Endothelial cell of umbilical vein (primary cell): ENCODE data around the gene TOMM40L. TPM values are rescaled to one million over a fixed set of nuclear protein-coding genes. Genes with fewer than 3 reads are reported as not detected.

Experiments
- BruUV-seq: library from RNA; stranded (reverse); fragments of 400-500 nt; replicated peaks from 2 replicates; lab custom pipeline; 2021; lab: Mats Ljungman, UMichigan
- CTCF ChIA-PET: fragments of 300-600, 350-600 bp; sonication (Branson Sonifier 250); formaldehyde crosslinking; loops from one replicate; lab custom pipeline; 2021; ENCODE audit warnings: antibody characterized with exemption, inconsistent platforms; lab: Charles Lee
- POLR2A ChIA-PET: fragments of 300-600, 350-600 bp; sonication (Branson Sonifier 250); formaldehyde crosslinking; loops from one replicate; lab custom pipeline; 2021; ENCODE audit warnings: antibody characterized with exemption, inconsistent platforms; lab: Charles Lee
- DNase-seq: peaks from one replicate; pipeline ENCODE4 v3.0.0-alpha.2; 2011; ENCODE audit warnings: low read depth, low spot score
- FAIRE-seq: peaks from 2 replicates; lab custom pipeline; 2011; peaks lifted over from hg19 to GRCh38; lab: Jason Lieb, UNC
- H2AFZ ChIP-seq: 2 replicates; pipeline ENCODE4 v1.6.0; 2012; ENCODE audit warnings: low read depth, low read length, control low read depth, inconsistent platforms
- H3K27ac ChIP-seq: 2 replicates; pipeline ENCODE4 v1.5.1; 2011; ENCODE audit warnings: low read depth, mild to moderate bottlenecking, control low read depth, low read length, moderate library complexity; ENCODE audit not compliant: insufficient read depth
- H3K27me3 ChIP-seq, 2 experiments: 2 replicates each; pipeline versions ENCODE4 v1.6.0 to v1.6.1; 2011; ENCODE audit warnings: low read length in 2 of 2, mixed read lengths in 1 of 2; ENCODE audit not compliant: control insufficient read depth in 2 of 2, insufficient read depth in 2 of 2
- H3K36me3 ChIP-seq, 2 experiments: 2 replicates in 1 of 2; 3 replicates in 1 of 2; pipeline ENCODE4 v1.5.1; 2011; ENCODE audit warnings: low read length in 2 of 2, mild to moderate bottlenecking in 1 of 2, moderate library complexity in 1 of 2; ENCODE audit not compliant: control insufficient read depth in 2 of 2, insufficient read depth in 2 of 2; ENCODE audit errors: extremely low read depth in 1 of 2
- H3K4me1 ChIP-seq: 3 replicates; pipeline ENCODE4 v1.5.1; 2011; ENCODE audit warnings: mild to moderate bottlenecking, low read length; ENCODE audit not compliant: control insufficient read depth, insufficient read depth; ENCODE audit errors: extremely low read depth
- H3K4me2 ChIP-seq: 2 replicates; pipeline ENCODE4 v1.6.1; 2011; ENCODE audit warnings: low read length, control low read depth, mixed read lengths; ENCODE audit not compliant: insufficient read depth
- H3K4me3 ChIP-seq, 3 experiments: fragments of 200-600 bp in 1 of 3; sonication (generic), shearing (Covaris generic) in 1 of 3; replicated peaks in 1 of 3; 2 replicates each; pipeline ENCODE4 v1.5.1; 2011 to 2016; ENCODE audit warnings: control low read depth in 3 of 3, low read length in 3 of 3, mild to moderate bottlenecking in 2 of 3, inconsistent platforms in 1 of 3, low read depth in 1 of 3, moderate library complexity in 1 of 3; ENCODE audit not compliant: insufficient read depth in 1 of 3
- H3K79me2 ChIP-seq: 2 replicates; pipeline ENCODE4 v1.6.0; 2012; ENCODE audit warnings: low read length, inconsistent platforms; ENCODE audit not compliant: control insufficient read depth, insufficient read depth
- H3K9ac ChIP-seq: replicated peaks from 2 replicates; pipeline ENCODE3; 2011; ENCODE audit warnings: low read length, control low read depth; ENCODE audit not compliant: insufficient read depth; ENCODE audit errors: extremely low read depth
- H3K9me1 ChIP-seq: replicated peaks from 3 replicates; pipeline ENCODE4 v1.6.0; 2011; ENCODE audit warnings: mild to moderate bottlenecking, low read length; ENCODE audit not compliant: control insufficient read depth, insufficient read depth; ENCODE audit errors: extremely low read depth
- H3K9me3 ChIP-seq: replicated peaks from 2 replicates; pipeline ENCODE4 v1.5.1; 2012; ENCODE audit warnings: low read length, inconsistent platforms; ENCODE audit not compliant: control insufficient read depth, insufficient read depth
- H4K20me1 ChIP-seq: replicated peaks from 2 replicates; pipeline ENCODE3; 2011; ENCODE audit warnings: mild to moderate bottlenecking, low read length; ENCODE audit not compliant: control insufficient read depth, insufficient read depth; ENCODE audit errors: extremely low read depth
- EZH2 ChIP-seq: IDR thresholded peaks from 2 replicates; pipeline ENCODE4 v1.6.1; 2012; ENCODE audit warnings: borderline replicate concordance, low read depth, mild to moderate bottlenecking, moderate library complexity, low read length, inconsistent platforms; ENCODE audit not compliant: severe bottlenecking
- FOS ChIP-seq: IDR thresholded peaks from 2 replicates; pipeline ENCODE4 v1.6.1; 2011; ENCODE audit warnings: mild to moderate bottlenecking, low read length, moderate library complexity, borderline replicate concordance; ENCODE audit not compliant: insufficient read depth
- GATA2 ChIP-seq: IDR thresholded peaks from 2 replicates; pipeline ENCODE4 v1.7.0; 2011; ENCODE audit warnings: low read depth, mild to moderate bottlenecking, moderate library complexity, mixed read lengths, low read length; ENCODE audit not compliant: insufficient read length, insufficient read depth
- JUN ChIP-seq: IDR thresholded peaks from 2 replicates; pipeline ENCODE4 v1.6.1; 2011; ENCODE audit warnings: borderline replicate concordance, low read depth; ENCODE audit not compliant: insufficient read length, insufficient read depth
- MYC ChIP-seq: IDR thresholded peaks from one replicate; pipeline ENCODE4 v1.6.1; 2011; ENCODE audit warnings: mild to moderate bottlenecking, low read depth, low read length
- POLR2A ChIP-seq: IDR thresholded peaks from 2 replicates; pipeline ENCODE4 v1.6.1; 2012; ENCODE audit warnings: low read depth, mild to moderate bottlenecking, control low read depth, low read length
- POLR2AphosphoS5 ChIP-seq: IDR thresholded peaks from 2 replicates; pipeline ENCODE4 v1.6.1; 2012; ENCODE audit warnings: low read depth, mild to moderate bottlenecking, control low read depth, low read length, moderate library complexity; ENCODE audit not compliant: insufficient read depth
- dilution Hi-C: fragments of 300-500 bp; cut with MboI; formaldehyde crosslinking; loops from one replicate; pipeline ENCODE4 v1.15.0; 2019; ENCODE audit warnings: low sequenced_read_pairs; ENCODE audit not compliant: extremely low pct_ligation_motif_present
- intact Hi-C: fragments of 100-400 bp; cut with micrococcal nuclease; formaldehyde crosslinking; loops from one replicate; pipeline ENCODE4 v1.10.0; 2022
- polyA plus RNA-seq, 4 experiments: library from polyadenylated mRNA; depleted of rRNA in 3 of 4; stranded (reverse) in 3 of 4; unstranded in 1 of 4; fragments of >200 nt; gene quantifications; 2 replicates each; pipeline versions ENCODE4 v1.2.1 to v1.2.3, GENCODE V29; 2011 to 2012; ENCODE audit warnings: missing spikeins in 1 of 4
- total RNA-seq: library from RNA; stranded (reverse); gene quantifications from 2 replicates; pipeline ENCODE4 v1.2.3, GENCODE V29; 2021
- TF ChIP-seq, protein P1 (sequence below), 2 donors: IDR thresholded peaks; 1 replicate in 1 of 2; 2 replicates in 1 of 2; pipeline ENCODE4 v1.5.1; 2011; ENCODE audit warnings: low read length in 2 of 2, mild to moderate bottlenecking in 2 of 2, moderate library complexity in 2 of 2, control low read depth in 1 of 2, inconsistent platforms in 1 of 2, low read depth in 1 of 2; ENCODE audit not compliant: insufficient read depth in 1 of 2; ENCODE audit errors: extremely low read depth in 1 of 2
- TF ChIP-seq, protein P2 (sequence below): IDR thresholded peaks from 2 replicates; pipeline ENCODE4 v1.6.1; 2011; ENCODE audit not compliant: insufficient read depth, insufficient read length

The TOMM40L gene
- total and polyA plus RNA-seq, 2 donors (not counting 3 experiments of a cell fraction or from before 2014, with no cell fraction given): 18.6 to 18.7 TPM

DNA sequence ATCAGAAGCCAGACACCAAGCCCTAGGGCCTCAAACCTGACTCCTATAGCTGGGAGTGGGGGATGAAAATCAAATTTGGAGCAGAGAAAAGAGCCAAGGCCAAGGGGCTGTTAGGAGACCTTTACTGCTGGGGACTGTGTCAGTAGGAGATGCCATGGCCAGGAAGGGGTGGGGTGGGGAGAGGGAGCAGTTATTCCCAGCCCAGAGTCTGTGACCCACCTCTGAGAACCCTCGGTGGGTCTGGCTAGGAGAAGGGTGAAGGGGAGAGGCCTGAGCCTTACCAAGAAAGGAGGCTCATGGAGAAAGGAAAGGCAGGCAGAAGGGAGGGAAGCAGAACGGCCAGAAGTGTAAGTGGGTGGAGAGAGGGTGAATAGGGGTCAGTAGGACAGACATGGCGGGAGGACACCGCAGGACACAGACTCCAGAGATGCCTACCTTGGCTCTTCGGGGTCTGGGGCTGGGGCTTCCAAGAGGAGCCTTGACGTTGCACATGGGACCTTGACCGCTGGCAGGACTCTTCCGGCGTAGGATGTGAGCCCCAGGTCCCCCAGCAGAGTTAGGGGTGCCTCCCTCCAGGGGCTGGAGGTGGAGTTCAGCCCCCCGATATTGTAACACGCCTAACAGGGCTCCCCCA, 28.2 kb upstream of the TOMM40L start:
- dilution Hi-C loops: no loop called here
- BruUV-seq: no TSS peak

DNA sequence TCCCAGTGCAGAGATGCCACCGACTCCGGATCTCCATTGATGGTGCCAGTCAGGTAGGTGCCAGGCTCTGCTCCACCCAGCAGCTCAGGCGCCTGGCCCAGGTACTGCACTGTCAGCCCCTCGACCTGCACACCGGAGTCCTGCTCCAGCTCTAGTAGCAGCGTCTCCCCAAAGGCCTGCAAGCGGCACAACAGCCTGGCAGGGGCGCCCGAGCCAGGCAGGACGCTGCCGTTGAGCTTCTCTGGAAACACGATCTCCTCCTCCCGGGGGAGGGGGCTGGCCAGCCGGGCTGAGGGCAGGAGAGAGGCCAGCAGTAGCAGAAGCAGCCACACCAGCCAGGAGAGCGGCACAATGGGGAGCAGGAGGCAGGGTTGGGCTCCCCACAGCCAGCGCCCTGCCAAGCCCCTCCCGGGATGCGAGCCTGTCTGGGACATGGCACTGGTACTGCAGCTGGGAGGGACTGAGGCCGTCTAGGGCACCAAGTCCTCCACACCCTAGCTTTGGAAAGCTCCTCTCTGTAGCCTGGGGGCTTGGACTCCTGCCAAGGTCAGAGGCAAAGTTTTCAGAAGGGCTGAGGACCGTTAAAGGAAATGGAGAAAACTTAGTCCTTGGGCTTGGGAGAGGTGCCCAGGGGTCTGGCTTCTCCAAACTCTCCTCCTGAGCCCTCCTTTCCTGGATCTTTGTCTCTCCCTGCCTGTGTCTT, 27.5 kb upstream of the TOMM40L start:
- POLR2A ChIA-PET: interaction anchor here (0.5 kb wide), 1 partner anchor 44 kb away, joined by 3 read pairs; no protein-coding TSS in a partner anchor
- Histone ChIP-seq H3K79me2 (peaks cover 44% of the 10 kb centered on the region), H2AFZ (peak overlapping the region; percentile 16), H3K9ac (peak overlapping the region; percentile 42), H3K4me1 (peaks cover 59% of the 10 kb centered on the region), H3K4me2 (peak overlapping the region; percentile 47), H3K27me3 (no peaks in the 10 kb centered on the region), H3K9me3 (no peaks in the 10 kb centered on the region), H3K36me3 (peaks cover 0 to 2% of the 10 kb centered on the region in 2 experiments), H3K9me1 (no peaks in the 10 kb centered on the region), H3K27ac (peak overlapping the region; percentile 98), H4K20me1 (no peaks in the 10 kb centered on the region), H3K4me3 (peak overlapping the region; percentile 26 to 51 (median 44))
- BruUV-seq: TSS peak; percentile 4
- dilution Hi-C loops: no loop called here
- CTCF ChIA-PET: interaction anchor here (1.0 to 3.2 kb wide), 7 partner anchors 9 to 184 kb away, joined by 3 to 35 read pairs (median 14); partner anchors contain the start of genes PPOX and TOMM40L
- intact Hi-C loops: no loop called here
- FAIRE-seq (peak; percentile 33), DNase-seq (peak; percentile 62)
- TF ChIP-seq, protein P1, sequence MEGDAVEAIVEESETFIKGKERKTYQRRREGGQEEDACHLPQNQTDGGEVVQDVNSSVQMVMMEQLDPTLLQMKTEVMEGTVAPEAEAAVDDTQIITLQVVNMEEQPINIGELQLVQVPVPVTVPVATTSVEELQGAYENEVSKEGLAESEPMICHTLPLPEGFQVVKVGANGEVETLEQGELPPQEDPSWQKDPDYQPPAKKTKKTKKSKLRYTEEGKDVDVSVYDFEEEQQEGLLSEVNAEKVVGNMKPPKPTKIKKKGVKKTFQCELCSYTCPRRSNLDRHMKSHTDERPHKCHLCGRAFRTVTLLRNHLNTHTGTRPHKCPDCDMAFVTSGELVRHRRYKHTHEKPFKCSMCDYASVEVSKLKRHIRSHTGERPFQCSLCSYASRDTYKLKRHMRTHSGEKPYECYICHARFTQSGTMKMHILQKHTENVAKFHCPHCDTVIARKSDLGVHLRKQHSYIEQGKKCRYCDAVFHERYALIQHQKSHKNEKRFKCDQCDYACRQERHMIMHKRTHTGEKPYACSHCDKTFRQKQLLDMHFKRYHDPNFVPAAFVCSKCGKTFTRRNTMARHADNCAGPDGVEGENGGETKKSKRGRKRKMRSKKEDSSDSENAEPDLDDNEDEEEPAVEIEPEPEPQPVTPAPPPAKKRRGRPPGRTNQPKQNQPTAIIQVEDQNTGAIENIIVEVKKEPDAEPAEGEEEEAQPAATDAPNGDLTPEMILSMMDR (IDR thresholded peaks at IDR 0.05; ENCODE audit: extremely low read depth in 1 of 2, insufficient read depth in 1 of 2, low read depth in 1 of 2, low read length in 2 of 2): no peak
- TF ChIP-seq FOS: no peak
- peak; percentile 78 for TF ChIP-seq POLR2A
- TF ChIP-seq POLR2AphosphoS5: peak; percentile 60
- no peak for TF ChIP-seq EZH2
- TF ChIP-seq, protein P2, sequence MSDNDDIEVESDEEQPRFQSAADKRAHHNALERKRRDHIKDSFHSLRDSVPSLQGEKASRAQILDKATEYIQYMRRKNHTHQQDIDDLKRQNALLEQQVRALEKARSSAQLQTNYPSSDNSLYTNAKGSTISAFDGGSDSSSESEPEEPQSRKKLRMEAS: no peak

More for the DNA sequence above, 28.2 kb upstream of the TOMM40L start:
- Histone ChIP-seq H4K20me1 (no peaks in the 10 kb centered on the region), H3K9me3 (no peaks in the 10 kb centered on the region), H2AFZ (peak overlapping the region; percentile 1), H3K36me3 (peaks cover 0 to 3% of the 10 kb centered on the region in 2 experiments), H3K9me1 (no peaks in the 10 kb centered on the region), H3K27me3 (no peaks in the 10 kb centered on the region), H3K4me1 (peaks cover 55% of the 10 kb centered on the region), H3K4me3 (peak overlapping the region; percentile 26 to 51 (median 40)), H3K27ac (peak overlapping the region; percentile 98), H3K79me2 (peaks cover 37% of the 10 kb centered on the region), H3K4me2 (peak overlapping the region; percentile 47), H3K9ac (peak overlapping the region; percentile 42)
- intact Hi-C loops: no loop called here
- POLR2A ChIA-PET: no interaction called here
- FAIRE-seq (no peak), DNase-seq (no peak)
- CTCF ChIA-PET: interaction anchor here (0.6 to 3.2 kb wide), 10 partner anchors 12 to 193 kb away, joined by 3 to 35 read pairs (median 6); partner anchors contain the start of genes PPOX and TOMM40L
- TF ChIP-seq POLR2A (no peak), POLR2AphosphoS5 (no peak), GATA2 (no peak), EZH2 (no peak), MYC (no peak), JUN (no peak)
- TF ChIP-seq, protein P2: no peak
